Osteocyte (in vitro differentiated cells): ENCODE data around the gene ZNF621. TPM values are rescaled to one million over a fixed set of nuclear protein-coding genes. Genes with fewer than 3 reads are reported as not detected.

ENCODE experiments used
- DNase-seq: peaks from one replicate; pipeline ENCODE4 v3.0.0; 2021; ENCODE audit warnings: mixed read lengths; ENCODE audit not compliant: unreplicated experiment; ENCODE audit errors: extremely low spot score
- H3K27ac Mint-ChIP-seq: one replicate; pipeline ENCODE4 v1.8.0; 2021; ENCODE audit warnings: mild to moderate bottlenecking, mixed read lengths; ENCODE audit not compliant: unreplicated experiment
- H3K27me3 Mint-ChIP-seq: one replicate; pipeline ENCODE4 v1.8.0; 2021; ENCODE audit warnings: mixed read lengths; ENCODE audit not compliant: unreplicated experiment
- H3K36me3 Mint-ChIP-seq: one replicate; pipeline ENCODE4 v1.8.0; 2021; ENCODE audit warnings: mixed read lengths; ENCODE audit not compliant: unreplicated experiment
- H3K4me1 Mint-ChIP-seq: one replicate; pipeline ENCODE4 v1.8.0; 2021; ENCODE audit warnings: mixed read lengths; ENCODE audit not compliant: unreplicated experiment
- H3K4me3 Mint-ChIP-seq: one replicate; pipeline ENCODE4 v1.8.0; 2021; ENCODE audit warnings: mild to moderate bottlenecking, moderate library complexity, mixed read lengths; ENCODE audit not compliant: unreplicated experiment
- H3K9me3 Mint-ChIP-seq: one replicate; pipeline ENCODE4 v1.8.0; 2021; ENCODE audit warnings: mixed read lengths; ENCODE audit not compliant: unreplicated experiment
- total RNA-seq: library from RNA; stranded (reverse); gene quantifications from 2 replicates; pipeline ENCODE4 v1.2.1, GENCODE V29; 2021
- TF ChIP-seq, protein P1 (sequence below): fragments of 200-600 bp; sonication (generic); IDR thresholded peaks from 2 replicates; pipeline ENCODE4 v1.5.0; 2021; ENCODE audit warnings: antibody characterized with exemption, mild to moderate bottlenecking, moderate library complexity

ZNF621 gene
- total RNA-seq, 1 donor from 2014 or later, result 30.8 TPM

DNA sequence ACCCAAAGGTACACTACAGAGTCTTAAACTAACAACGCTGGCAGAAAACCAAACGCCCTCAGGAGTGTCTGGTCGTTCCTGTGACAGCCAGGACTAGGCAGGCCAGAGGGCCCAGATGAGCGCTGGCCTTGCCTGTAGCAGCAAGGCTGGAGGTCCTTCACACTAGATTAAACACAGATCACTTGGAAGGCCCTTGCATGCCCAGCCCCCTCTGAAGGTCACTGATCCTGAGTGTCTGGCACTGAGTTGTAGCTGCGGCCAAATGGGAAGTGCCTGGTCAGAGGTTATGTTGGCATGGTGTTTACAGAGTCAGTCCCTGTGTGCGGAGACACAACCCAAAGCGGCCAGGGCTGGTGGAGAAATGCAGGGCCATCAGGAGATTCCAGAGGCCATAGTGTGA is 58.9 kb downstream of the ZNF621 start:
- H3K4me3 Mint-ChIP-seq, result no peak overlapping the region
- no peak for DNase-seq
- peaks cover 11% of the 10 kb centered on the region for H3K4me1 Mint-ChIP-seq
- H3K27ac Mint-ChIP-seq, result no peak overlapping the region
- H3K36me3 Mint-ChIP-seq, result no peaks in the 10 kb centered on the region
- TF ChIP-seq, protein P1, sequence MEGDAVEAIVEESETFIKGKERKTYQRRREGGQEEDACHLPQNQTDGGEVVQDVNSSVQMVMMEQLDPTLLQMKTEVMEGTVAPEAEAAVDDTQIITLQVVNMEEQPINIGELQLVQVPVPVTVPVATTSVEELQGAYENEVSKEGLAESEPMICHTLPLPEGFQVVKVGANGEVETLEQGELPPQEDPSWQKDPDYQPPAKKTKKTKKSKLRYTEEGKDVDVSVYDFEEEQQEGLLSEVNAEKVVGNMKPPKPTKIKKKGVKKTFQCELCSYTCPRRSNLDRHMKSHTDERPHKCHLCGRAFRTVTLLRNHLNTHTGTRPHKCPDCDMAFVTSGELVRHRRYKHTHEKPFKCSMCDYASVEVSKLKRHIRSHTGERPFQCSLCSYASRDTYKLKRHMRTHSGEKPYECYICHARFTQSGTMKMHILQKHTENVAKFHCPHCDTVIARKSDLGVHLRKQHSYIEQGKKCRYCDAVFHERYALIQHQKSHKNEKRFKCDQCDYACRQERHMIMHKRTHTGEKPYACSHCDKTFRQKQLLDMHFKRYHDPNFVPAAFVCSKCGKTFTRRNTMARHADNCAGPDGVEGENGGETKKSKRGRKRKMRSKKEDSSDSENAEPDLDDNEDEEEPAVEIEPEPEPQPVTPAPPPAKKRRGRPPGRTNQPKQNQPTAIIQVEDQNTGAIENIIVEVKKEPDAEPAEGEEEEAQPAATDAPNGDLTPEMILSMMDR, result no peak
- peaks cover 40% of the 10 kb centered on the region for H3K27me3 Mint-ChIP-seq
- H3K9me3 Mint-ChIP-seq, result no peaks in the 10 kb centered on the region

DNA sequence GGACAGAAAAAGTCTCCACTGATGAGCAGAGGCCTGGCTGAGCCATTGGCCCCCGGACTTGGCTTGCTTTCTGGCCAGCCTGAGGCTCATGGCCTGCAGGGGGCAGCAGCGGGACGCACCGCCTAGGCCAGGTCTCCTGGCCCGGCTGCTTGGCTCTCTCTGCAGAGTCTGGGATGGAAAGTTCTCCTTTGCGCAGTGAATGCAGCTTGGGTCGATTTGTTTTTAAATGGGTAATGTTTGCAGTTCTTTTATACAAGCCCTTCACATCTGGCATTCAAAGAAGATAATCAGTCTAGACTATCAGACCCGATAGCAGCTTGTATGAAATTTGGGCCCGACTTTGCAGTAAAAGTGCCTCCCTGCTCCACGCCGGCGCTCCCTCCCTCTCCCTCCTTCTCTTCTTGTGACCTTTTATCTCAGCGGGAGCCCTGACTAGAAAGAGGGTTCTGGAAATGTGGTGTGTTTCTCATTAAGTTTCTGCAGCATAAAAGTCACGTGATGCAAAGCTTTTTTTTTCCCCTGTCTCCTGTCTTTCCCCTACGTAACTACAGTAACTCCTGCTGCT is 59.9 kb downstream of the ZNF621 start:
- H3K27me3 Mint-ChIP-seq, result peaks cover 38% of the 10 kb centered on the region
- peak overlapping the region; percentile 42 for H3K4me3 Mint-ChIP-seq
- H3K36me3 Mint-ChIP-seq, result no peaks in the 10 kb centered on the region
- TF ChIP-seq, protein P1, result peak; percentile 99
- H3K4me1 Mint-ChIP-seq, result peaks cover 11% of the 10 kb centered on the region
- H3K9me3 Mint-ChIP-seq, result no peaks in the 10 kb centered on the region
- peak overlapping the region; percentile 11 for H3K27ac Mint-ChIP-seq
- DNase-seq, result peak; percentile 95

DNA sequence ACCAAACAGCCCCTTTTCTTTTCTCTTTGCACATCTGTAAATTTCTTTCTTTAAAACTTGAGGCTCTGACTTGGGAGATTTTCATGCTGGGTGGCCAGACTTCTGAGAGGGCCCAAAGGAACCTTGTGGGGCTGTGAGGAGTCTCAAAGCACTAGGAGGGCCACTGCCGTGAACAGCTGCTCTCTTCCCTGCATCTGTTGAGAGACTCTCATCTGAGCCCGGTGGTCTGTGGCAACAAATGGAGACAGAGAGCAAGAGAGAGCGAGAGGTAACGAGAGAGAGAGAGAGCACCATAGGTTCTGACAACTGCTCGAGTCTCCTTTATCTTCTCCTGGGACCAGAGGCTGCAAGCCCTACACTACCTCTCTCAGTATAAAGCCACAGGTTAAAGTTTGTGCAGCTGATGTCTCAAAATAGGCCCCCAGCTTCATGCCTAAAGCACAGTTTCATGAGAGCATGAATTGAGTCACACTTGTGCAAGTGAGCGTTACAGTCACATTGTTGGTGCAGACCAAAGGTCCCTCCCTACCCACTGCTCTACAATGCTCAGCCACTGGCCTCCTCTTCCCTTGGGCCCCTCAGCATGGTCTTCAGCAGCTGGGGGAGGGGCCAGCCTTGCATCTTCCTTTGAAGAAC is 60.7 kb downstream of the ZNF621 start:
- Mint-ChIP-seq H3K9me3 (no peaks in the 10 kb centered on the region), H3K27me3 (peaks cover 35% of the 10 kb centered on the region), H3K36me3 (no peaks in the 10 kb centered on the region), H3K4me1 (peaks cover 11% of the 10 kb centered on the region), H3K27ac (no peak overlapping the region), H3K4me3 (no peak overlapping the region)
- peak; percentile 60 for DNase-seq
- TF ChIP-seq, protein P1, result no peak

DNA sequence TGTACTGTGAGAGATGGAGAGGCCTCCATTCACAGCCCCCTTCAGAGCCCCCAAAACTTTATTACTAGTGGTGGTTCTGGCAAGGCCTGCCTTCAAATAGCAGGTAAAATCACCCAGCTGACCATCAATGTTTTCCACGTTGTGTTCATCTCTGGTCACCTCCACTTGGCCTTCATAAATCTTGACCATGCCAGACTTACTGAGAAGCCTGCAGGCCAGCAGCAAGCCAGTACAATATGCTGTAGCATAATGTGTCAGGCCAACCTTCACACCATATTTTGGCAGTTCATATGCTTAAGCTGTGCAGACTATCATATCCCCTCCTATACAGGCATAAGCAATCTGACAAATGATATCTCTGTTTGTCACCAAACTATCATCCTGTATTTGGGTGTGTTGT is 62.1 kb downstream of the ZNF621 start:
- TF ChIP-seq, protein P1, result no peak
- peaks cover 30% of the 10 kb centered on the region for H3K27me3 Mint-ChIP-seq
- no peaks in the 10 kb centered on the region for H3K36me3 Mint-ChIP-seq
- H3K27ac Mint-ChIP-seq, result no peak overlapping the region
- H3K9me3 Mint-ChIP-seq, result no peaks in the 10 kb centered on the region
- H3K4me1 Mint-ChIP-seq, result peaks cover 11% of the 10 kb centered on the region
- DNase-seq, result peak; percentile 32
- H3K4me3 Mint-ChIP-seq, result no peak overlapping the region

DNA sequence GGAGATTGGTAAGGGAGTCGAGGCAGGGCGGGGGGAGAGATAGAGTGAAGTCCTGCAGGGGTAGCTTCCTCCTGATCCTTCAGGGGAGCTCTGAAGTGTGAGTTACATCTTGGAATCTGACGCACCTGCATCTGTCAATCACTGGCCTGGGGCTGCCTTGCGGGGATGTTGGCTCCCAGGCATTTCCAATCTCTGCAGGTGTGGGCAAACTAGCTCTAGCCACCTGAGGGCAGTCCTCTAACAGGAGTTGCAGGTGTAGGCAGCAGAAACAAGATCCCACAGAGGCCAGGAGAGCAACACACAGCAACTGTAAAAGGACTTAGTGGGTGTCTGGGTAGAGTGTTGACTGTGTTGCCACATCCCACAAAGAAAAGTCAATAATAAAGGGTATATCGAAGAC is 63.6 kb downstream of the ZNF621 start:
- Mint-ChIP-seq H3K36me3 (no peaks in the 10 kb centered on the region), H3K9me3 (no peaks in the 10 kb centered on the region), H3K4me1 (peaks cover 11% of the 10 kb centered on the region), H3K27me3 (peaks cover 26% of the 10 kb centered on the region), H3K27ac (no peak overlapping the region), H3K4me3 (no peak overlapping the region)
- TF ChIP-seq, protein P1, result no peak
- peak; percentile 77 for DNase-seq

Other genes starting within 250 kb of the ZNF621 start
- gene EIF1B, start 215.3 kb upstream of the ZNF621 start, total RNA-seq, result 62.3 and 72.8 TPM in 2 replicates
- gene ENTPD3, start 137.8 kb upstream of the ZNF621 start, total RNA-seq, result not detected in 2 replicates
- gene RPL14, start 67.6 kb upstream of the ZNF621 start, total RNA-seq, result 1,629 and 1,726 TPM in 2 replicates
- 6.7 and 8.4 TPM in 2 replicates for gene ZNF619, start 47.8 kb upstream of the ZNF621 start, total RNA-seq
- 3.7 and 4.8 TPM in 2 replicates for gene ZNF620, start 18.9 kb upstream of the ZNF621 start, total RNA-seq